Ishikawa (cell line): ENCODE data around the gene GASK1A.

Experiments
- CEBPB ChIP-seq: IDR thresholded peaks from 2 replicates; pipeline ENCODE4 v1.6.1; 2012
- CREB1 ChIP-seq: IDR thresholded peaks from 2 replicates; pipeline ENCODE4 v1.6.1; 2012; ENCODE audit warnings: low read depth
- EGR1 ChIP-seq: IDR thresholded peaks from 2 replicates; pipeline ENCODE4 v1.6.1; 2012
- EP300 ChIP-seq: IDR thresholded peaks from 2 replicates; pipeline ENCODE4 v1.6.1; 2012; ENCODE audit warnings: borderline replicate concordance
- RAD21 ChIP-seq: IDR thresholded peaks from 2 replicates; pipeline ENCODE4 v1.6.1; 2012; ENCODE audit warnings: low read depth
- REST ChIP-seq: IDR thresholded peaks from 2 replicates; pipeline ENCODE4 v1.6.1; 2012; ENCODE audit warnings: low read depth, mild to moderate bottlenecking
- TAF1 ChIP-seq: IDR thresholded peaks from 2 replicates; pipeline ENCODE4 v1.6.1; 2012; ENCODE audit warnings: low read depth, mild to moderate bottlenecking
- TCF12 ChIP-seq: IDR thresholded peaks from 2 replicates; pipeline ENCODE4 v1.6.1; 2012; ENCODE audit warnings: low read depth
- TEAD4 ChIP-seq: IDR thresholded peaks from 2 replicates; pipeline ENCODE4 v1.6.1; 2012

DNA sequence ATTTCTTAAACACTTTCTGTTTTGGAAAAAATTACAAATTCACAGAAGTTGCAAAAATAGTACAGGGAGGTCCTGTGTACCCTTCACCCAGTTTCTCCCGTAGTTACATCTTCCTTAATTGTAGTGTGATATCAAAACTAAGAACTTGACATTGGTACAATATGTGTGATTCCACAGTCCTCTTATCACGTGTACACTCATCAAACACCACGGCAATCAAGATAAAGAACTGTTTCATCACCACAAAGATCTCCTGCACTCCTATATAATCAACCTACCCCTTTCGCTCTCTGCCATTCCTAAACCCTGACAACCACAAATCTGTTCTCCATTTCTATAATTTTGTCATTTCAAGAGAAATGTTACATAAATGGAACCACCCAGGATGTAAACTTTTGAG is 95.4 kb downstream of the GASK1A start:
- no peak for TF ChIP-seq EP300
- no peak for TF ChIP-seq RAD21
- no peak for TF ChIP-seq CEBPB
- no peak for TF ChIP-seq REST
- TF ChIP-seq TCF12: no peak
- no peak for TF ChIP-seq CREB1
- TF ChIP-seq TAF1: no peak
- no peak for TF ChIP-seq TEAD4
- TF ChIP-seq EGR1: no peak
